CD4-positive, alpha-beta T cell treated with Interleukin-17A for 1 hour (primary cell): Measurements from ENCODE around the gene ANKAR.
A peak's percentile ranks its signal among the peaks of the same experiment; 100 is the strongest.
"Not testable (repeated sequence)": the region's sequence is repeated elsewhere in the genome, so short reads cannot be mapped to it uniquely, and the experiment has no call there.

Experiments
- DNase-seq: peaks from one replicate; pipeline ENCODE4 v3.0.0-alpha.2; 2020

The ANKAR gene, protein sequence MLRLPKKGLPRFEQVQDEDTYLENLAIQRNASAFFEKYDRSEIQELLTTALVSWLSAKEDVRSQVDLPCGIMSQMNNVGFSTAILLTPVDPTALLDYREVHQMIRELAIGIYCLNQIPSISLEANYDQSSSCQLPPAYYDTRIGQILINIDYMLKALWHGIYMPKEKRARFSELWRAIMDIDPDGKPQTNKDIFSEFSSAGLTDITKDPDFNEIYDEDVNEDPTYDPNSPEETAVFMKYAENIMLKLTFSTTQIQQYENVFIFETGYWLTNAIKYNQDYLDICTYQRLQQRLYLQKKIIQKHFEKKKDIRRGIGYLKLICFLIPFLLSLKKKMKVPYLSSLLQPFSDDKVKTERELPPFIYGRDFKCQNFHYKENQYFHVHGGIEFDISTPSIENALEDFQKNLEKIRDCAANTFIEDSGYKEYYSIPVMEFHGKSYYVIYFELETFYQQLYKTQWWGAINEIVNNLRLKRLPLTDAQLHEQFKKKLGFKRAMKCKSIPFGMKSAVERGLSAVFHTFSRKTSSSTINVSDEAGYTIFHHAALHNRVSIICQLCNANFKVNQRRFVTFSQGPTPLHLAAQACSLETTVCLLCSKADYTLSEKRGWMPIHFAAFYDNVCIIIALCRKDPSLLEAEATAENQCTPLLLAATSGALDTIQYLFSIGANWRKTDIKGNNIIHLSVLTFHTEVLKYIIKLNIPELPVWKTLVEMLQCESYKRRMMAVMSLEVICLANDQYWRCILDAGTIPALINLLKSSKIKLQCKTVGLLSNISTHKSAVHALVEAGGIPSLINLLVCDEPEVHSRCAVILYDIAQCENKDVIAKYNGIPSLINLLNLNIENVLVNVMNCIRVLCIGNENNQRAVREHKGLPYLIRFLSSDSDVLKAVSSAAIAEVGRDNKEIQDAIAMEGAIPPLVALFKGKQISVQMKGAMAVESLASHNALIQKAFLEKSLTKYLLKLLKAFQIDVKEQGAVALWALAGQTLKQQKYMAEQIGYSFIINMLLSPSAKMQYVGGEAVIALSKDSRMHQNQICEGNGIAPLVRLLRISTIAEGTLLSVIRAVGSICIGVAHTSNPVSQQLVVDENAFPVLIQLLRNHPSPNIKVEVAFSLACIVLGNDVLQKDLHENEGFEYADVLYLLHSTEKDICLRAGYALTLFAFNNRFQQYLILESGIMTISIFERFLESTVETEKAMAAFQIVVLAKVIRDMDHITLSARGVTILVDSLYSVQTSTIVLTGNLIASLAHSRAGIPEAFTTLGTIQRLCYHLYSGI (N-terminal part only)

DNA sequence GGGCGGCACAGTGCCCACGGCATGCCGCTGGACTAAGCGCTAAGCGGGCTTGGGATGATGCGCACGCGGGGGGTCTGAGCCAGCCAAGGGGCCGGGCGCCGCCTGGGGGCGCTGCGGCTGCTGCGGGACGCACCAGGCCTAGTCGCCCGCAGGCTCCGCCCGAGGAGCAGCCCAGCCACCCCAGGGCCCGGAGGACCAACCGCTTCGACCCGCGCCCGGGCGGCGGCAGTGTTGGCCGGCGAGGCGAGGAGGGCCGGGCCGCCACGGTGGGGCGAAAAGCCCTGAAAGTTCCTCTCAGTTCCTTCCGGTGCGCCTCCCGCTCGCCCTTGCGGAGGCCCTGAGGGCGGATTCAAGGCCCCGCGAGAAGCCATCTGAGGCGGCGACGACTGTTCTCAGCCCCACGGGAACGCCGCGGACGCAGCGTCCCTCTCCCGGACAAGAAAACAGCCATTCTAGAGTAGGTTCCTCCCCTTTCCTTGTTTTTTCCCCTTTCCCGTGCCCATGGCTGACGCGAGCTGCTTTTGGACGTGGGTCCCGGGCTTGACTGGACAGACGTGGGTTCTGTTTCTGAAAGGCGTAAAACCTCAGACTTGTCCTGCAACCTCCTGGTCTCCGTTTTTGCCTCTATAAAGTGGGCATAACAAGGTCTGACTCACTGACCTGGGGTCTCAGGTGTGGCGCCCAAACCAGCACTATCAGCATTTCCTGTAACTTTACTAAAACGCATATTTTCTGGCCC is at the start of gene ANKAR:
Gene ANKAR (plus strand): TSS at position 297 of the 739 bp plus-strand sequence. CDS start 1,821 bp downstream, outside the sequence.
- DNase-seq, result peak; percentile 86

DNA sequence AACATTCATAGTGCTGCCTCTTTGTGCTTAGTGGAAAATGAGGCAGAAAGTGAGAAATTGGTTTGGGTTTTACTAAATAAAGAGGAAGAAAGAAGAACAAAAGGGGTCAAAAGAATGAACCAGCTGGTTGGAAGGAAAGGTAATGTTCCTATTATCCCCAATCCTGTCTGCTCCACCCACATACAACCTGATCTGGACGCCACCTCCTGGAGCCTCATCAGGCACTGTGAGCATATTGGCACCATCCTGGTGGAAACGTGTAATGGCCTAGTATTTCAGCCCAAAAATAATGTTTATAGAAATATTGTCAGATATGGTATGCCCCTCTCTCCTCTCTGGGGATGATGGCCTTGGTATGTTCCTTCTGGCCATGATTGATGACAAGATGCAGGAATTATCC is 48.8 kb upstream of the ANKAR start:
- DNase-seq, result no peak

DNA sequence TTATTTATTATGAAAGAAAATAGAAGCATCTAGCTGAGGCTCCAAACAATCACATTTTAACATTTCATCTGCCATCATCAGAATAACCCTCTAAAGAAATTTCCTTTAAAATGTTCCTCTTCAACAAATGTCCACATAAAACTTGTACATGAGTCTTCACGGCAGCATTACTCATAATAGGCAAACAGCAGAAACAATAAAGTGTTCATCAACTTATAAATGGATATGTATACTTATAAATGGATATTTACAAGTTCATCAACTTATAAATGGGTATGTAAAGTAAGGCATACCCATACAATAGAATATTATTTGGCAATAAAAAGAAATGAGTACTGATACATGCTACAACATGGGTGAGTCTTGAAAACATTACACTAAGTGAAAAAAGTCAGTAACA is 46.7 kb upstream of the ANKAR start:
- DNase-seq, result no peak

DNA sequence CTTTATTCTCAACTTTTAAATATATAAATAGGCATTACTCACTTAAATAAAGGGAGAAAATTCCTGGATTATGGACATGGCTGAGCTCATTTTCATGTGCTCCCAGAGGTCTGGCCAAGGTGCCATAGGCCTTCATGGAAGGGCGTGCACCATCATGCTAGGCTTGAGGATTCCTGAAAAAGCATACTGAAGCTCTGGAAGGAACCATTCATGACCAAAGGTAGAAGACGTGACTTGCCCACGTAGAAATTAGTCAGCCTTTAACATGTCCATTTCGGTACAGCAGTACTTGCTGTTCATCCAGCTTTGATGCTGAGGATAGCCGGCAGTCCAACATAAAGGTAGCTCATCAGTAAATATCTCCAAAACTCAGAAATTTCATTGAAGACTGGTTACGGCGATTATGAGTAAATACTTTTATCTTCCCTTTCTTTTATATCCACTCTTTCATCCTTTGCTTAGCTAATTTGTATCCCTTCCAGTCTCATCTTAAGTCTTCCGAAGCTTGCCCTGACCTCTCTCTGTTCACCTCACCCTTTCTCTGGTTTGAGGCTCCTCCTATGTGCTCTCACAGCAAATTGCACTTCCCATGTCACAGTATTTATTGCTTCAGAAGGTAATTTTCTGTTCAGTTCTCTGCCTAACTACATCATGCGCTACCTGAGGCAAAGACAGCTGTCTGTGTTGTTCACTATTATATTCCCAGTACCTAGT is 45.5 kb upstream of the ANKAR start:
- DNase-seq, result no peak

DNA sequence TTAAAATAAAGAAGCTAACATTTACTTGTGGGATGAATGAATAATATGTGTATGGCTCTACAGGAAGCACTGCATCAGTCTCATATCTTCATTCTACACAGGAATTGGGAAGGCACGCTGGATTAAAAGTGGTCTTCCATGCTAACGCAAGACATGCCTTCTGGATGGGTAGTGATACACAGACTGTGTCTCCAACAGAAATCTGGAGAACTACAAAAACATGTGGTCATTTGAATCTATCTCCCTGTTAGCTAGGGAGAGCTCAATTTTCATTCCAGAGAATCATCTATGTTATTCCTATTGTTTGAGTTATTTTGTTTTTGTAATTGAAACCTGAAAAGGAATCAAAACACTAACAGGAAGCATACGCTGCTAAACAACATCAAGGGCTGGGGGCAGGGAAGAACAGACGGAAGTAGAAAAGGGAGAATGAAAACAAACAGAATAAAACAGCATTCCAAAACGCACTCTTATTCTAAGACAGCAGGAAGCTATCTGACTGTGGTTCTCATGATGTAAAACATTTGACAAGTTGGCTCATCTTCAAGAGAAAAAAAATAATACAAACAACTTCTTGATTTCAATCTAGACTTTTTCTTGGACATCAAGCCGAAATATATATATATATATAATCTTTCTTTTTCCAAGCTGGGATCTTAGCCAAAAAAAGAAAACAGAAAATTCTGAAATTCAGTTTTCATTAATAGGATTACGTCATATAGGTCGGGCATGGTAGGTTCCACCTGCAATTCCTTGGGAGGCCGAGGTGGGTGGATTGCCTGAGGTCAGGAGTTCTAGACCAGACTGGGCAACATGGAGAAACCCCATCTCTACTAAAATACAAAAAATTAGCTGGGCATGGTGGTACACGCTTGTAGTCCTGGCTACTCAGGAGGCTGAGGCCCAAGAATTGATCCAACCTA is 44.7 kb upstream of the ANKAR start:
- DNase-seq, result no peak

DNA sequence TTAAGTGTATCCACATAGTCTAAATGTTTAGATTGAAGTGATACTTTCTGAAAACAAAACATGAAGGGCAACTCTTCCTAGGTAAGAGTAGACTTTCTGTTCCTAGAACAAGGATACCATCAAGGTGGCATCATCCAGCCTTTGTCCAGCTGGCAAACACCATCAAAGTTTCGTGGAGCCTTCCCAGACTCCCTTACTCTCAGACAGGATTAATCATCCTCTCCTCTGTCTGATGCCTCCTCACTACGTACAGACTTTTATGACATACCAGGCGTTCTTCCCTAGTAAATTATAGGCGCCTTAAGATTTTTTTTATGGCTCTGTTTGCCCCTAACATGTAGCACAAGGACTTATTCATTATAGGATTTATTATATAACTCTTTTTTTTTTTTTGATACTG is 42.6 kb upstream of the ANKAR start:
- DNase-seq, result no peak

DNA sequence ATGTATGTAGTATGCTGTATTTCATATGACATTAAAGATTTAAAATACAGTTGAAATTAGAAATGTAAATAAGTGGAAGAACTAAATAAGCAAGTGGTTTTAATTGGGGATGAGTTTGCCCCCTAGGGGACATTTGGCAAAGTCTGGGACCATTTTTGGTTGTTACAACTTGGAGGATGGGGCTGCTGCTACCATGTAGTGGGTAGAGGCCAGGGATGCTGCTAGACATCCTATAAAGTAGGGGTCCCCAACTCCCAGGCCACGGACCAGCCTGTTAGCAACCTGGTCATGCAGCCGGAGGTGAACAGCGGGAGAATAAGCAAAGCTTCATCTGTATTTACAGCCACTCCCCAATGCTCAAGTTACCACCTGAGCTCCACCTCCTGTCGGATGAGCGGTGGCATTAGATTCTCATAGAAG is 41.1 kb upstream of the ANKAR start:
- peak; percentile 43 for DNase-seq

DNA sequence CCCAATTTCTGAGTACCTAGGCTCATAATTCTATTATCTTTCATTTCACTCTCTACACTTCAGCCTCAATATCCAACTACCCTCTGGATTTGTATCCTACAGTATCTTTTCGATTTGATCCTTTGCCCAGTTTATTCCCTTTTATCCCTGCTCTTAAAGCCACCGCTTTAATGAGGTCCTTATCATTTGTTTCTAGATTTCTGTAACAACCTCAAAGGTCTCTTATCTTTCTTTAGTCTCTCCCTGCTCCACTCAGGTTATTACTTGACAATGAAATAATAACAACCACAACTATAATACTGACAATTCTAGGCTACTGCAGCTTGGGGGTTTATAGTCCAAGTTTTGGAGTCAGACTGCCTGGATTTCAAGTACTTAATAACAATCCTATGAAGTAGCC is 39.1 kb upstream of the ANKAR start:
- no peak for DNase-seq

DNA sequence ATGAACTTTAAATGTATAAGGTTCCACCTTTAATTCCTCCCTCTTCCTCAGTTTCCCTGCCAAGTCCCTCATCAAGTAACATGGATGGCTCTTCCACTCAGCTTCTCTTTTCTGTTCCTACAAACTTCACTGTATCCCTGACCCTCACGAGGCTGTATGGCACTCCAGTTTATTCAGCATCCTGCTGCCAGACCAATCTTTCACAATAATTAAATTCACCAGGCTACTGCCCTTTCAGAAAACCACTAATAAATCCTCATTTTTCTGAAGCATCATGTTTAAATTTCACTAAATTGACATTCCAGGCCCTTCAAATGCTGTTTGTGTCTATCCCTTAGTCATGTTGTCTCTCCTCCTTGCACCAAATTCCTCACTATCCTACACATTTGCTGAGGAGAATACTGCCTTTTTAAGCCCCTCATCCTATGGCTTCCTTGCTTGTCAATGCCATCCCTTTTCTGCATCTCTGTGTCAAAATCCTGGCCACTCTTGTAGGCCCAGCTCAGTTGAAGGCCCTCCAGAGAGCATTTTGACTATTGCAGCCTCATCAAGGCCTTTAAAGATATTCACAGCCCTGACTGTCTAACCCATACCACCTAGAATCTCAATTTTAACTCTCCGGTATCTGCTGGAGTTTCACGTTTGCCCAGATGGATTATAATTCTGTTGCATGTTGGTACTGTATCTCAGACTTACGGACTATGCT is 36.0 kb upstream of the ANKAR start:
- no peak for DNase-seq

DNA sequence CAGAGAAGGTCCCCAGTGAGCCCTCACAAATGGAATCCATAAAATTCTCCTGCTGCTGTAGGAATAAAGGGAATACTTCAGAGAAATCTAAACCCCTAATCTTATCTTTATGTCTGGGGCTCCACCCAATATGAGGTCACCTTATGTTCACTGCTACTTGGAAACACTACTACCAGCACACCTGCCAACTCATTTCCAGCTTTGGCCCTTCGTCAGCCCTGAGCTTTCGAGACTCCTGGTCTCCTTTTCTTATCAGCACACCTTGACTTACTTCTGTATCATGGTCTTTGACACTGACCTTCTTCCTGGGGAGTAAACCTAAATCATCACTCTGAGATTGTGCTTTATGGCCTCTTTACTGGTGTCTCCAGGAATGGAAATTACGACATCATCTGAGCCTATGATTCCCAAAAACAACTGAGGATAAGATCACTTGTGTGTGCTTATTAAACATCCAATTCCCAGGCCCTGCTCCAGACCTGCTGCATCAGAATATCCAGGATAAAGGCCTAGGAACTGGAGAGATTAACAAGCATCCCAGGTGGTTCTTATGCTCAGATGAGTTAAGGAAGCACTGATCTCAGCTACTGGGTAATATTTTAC is 35.4 kb upstream of the ANKAR start:
- no peak for DNase-seq

DNA sequence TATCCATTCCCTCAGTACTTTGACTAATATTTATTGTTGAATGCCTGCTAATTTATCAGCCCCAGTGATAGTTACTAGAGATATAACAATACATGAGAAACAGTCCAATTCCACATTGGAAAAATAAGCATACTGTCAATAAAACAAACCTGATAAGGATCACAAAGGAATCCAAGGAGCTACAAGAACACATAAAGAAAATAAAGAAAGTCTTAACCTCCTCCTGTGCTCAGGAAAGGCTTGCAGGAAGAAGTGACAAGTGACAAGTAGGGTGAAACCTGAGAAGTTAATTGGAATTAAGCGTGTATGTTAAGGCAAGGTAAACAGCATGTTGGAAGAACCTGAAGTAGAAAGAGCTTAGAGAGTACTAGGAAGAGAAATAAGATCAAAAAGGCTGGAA is 33.5 kb upstream of the ANKAR start:
- no peak for DNase-seq

DNA sequence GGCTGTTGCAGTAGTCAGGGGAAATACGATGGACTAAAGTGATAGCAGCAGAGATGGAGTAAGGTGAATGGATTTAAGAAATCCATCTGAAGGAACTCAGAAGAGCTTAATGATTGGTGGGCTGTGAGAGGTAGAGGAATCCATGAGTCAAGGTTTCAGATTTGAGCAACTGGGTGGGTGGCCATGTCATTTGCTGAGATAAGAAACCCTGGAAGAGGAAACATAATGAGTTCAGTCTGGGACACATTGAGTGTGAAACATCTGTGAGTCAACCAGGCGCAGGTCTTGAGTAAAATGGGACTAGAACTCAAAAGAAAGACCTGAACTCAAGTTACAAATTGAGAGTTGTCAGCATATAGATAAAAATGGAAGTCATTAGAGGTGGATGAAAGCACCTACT is 32.9 kb upstream of the ANKAR start:
- DNase-seq, result no peak

DNA sequence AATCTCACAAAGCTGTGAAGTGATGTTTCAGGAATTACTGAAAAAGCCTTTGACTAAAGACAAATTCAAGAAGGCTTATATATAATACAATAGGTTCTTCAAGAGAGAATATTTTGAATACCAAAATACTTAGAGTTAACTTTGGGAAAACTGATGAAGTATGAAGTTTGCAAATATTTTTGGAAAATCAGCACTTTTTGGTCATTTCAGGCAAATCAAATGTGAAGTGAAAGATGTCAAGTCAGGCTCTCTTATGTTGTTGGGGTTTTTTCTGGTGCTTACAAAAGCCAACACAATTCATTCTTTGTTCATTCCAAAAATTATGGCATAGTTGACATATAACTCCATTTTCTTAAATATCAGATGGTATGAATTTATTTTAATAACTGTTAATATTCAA is 27.9 kb upstream of the ANKAR start:
- no peak for DNase-seq

DNA sequence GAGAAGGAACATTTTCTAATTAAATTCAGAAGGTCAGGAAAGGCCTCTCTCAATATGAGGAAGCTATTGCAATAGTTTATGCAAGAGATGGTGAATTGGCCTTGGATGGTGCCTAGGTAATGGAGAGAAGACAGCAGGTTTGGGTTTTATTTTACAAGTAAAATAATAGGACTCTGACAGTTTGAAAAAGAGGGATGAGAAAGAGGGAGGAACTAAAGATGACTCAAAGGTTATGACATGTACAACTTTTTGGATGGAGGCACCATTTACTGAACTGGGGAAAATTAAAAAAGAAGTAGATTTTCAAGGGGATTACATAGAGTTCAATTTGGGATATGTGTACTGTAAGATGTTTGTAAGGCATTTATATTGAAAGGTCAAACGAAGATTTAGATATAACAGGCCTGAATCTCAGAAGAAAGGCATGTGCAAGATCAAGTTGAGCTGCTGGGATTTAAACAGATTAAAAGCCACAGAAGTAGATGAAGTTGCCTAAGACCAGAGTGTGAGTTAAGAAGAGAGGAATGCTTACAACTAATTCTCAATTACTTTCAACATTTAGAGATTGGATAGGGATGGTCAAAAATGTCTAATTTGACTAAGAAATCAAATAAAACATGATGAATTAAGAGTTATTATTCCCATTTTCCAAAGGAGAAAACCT is 25.5 kb upstream of the ANKAR start:
- DNase-seq, result no peak

DNA sequence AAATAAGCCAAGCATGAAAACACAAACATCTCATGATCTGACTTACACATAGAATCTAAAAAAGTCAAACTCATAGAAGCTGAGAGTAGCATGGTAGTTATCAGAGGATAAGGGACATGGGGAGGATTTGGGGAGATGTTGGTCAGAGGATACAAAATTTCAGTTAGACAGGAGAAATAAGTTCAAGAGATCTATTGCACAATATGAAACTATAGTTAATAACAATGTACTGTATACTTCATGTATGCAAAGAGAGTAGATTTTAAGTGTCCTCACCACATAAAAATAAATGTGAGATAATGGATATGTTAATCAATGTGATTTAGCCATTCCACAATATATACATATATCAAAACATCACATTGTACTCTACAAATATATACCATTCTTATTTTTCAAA is 23.2 kb upstream of the ANKAR start:
- no peak for DNase-seq

DNA sequence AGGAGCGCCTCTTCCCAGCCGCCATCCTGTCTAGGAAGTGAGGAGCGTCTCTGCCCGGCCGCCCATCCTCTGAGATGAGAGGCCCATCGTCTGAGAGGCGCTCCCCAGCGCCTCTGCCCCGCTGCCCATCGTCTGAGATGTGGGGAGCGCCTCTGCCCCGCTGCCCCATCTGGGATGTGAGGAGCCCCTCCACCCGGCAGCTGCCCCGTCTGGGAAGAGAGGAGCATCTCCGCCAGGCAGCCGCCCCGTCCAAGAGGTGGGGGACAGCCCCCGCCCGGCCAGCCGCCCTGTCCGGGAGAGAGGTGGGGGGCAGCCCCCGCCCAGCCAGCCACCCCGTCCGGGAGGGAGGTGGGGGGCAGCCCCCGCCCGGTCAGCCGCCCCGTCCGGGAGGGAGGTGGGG is 21.0 kb upstream of the ANKAR start:
- DNase-seq, result not testable (repeated sequence)

DNA sequence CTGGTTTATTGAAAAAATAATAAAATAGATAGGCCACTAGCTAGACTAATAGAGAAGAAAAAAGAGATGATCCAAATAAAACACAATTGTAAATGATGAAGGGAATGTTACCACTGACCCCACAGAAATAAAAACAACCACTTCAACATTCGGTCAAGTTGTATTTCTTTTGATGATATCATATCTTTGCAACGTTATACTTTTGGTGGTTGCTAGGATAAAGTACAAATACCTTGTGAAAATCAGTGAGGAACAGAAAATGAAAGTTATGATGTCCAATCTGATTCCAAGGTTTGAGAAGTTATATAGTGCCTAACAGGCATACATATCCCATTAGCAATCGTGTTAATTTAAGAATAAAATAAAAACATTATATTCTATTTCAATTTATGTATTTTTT is 19.8 kb upstream of the ANKAR start:
- DNase-seq, result no peak

DNA sequence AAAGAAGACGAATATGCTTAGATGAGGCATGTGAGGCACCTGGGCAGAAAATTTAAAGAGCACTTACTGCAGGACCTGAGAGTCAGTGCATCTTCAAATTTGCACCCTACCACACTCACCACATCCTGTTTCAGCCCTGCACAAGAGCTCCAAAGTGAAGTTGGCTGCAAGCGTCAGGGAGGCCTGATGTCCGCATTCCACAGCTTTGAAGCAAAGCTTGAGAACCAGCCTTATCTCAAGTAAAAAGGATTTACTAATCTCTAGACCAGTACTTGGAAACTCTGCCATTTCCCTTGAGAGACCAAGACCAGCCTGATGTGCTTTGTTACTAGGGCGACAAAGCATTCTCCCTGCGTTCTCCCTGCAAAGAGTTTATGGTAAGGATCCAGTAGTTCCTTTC is 16.6 kb upstream of the ANKAR start:
- peak; percentile 63 for DNase-seq
